ENCODE measurements around the gene CUL3. TPM values are rescaled to one million over a fixed set of nuclear protein-coding genes. Genes with fewer than 3 reads are reported as not detected.

The CUL3 gene
- total and polyA plus RNA-seq, 2 experiments from 2014 or later: 86.0 to 125 TPM

DNA sequence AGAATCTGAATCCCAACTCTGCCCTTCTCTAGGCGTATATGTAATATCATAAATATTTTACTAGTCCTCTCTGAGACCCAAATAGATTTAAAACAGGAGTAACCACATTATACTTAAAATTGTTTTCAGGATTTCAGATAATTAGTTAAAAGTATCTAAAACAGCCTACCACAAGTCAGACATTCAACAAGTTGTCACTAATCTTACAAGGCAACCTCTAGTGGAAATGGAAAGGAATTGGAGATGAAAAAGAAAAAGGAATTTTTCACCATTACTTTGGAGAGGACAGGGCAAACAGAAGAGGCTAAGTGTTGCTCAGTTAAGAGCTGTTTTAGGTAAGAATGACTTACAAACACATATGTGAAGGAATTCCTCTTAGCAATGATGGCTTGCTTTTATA is 11.4 kb downstream of the CUL3 start:
- H3K36me3 ChIP-seq (ENCODE audit: insufficient read depth): no peaks in the 10 kb centered on the region
- ATAC-seq: no peak
- Mint-ChIP-seq H3K9me3 (no peaks in the 10 kb centered on the region), H3K4me3 (no peak overlapping the region), H3K4me1 (peaks cover 73% of the 10 kb centered on the region), H3K27ac (no peak overlapping the region), H3K36me3 (ENCODE audit: low read depth) (no peaks in the 10 kb centered on the region), H3K27me3 (ENCODE audit: insufficient read depth, low read depth, poor library complexity) (no peaks in the 10 kb centered on the region)
- no peak overlapping the region for H3K4me2 ChIP-seq
- peaks cover 100% of the 10 kb centered on the region for H3K79me2 ChIP-seq (replicated peaks; ENCODE audit: insufficient read depth)
- no peaks in the 10 kb centered on the region for H3F3A ChIP-seq (replicated peaks; ENCODE audit: low read depth)
- H3K4me3 ChIP-seq: no peak overlapping the region
- H3K4me1 ChIP-seq (ENCODE audit: insufficient read depth): peaks cover 78% of the 10 kb centered on the region
- H3K27me3 ChIP-seq (ENCODE audit: insufficient read depth): no peaks in the 10 kb centered on the region
- DNase-seq (ENCODE audit: low spot score): no peak
- no peaks in the 10 kb centered on the region for H3K9me2 ChIP-seq (ENCODE audit: insufficient read depth)
- TF ChIP-seq, protein P1, sequence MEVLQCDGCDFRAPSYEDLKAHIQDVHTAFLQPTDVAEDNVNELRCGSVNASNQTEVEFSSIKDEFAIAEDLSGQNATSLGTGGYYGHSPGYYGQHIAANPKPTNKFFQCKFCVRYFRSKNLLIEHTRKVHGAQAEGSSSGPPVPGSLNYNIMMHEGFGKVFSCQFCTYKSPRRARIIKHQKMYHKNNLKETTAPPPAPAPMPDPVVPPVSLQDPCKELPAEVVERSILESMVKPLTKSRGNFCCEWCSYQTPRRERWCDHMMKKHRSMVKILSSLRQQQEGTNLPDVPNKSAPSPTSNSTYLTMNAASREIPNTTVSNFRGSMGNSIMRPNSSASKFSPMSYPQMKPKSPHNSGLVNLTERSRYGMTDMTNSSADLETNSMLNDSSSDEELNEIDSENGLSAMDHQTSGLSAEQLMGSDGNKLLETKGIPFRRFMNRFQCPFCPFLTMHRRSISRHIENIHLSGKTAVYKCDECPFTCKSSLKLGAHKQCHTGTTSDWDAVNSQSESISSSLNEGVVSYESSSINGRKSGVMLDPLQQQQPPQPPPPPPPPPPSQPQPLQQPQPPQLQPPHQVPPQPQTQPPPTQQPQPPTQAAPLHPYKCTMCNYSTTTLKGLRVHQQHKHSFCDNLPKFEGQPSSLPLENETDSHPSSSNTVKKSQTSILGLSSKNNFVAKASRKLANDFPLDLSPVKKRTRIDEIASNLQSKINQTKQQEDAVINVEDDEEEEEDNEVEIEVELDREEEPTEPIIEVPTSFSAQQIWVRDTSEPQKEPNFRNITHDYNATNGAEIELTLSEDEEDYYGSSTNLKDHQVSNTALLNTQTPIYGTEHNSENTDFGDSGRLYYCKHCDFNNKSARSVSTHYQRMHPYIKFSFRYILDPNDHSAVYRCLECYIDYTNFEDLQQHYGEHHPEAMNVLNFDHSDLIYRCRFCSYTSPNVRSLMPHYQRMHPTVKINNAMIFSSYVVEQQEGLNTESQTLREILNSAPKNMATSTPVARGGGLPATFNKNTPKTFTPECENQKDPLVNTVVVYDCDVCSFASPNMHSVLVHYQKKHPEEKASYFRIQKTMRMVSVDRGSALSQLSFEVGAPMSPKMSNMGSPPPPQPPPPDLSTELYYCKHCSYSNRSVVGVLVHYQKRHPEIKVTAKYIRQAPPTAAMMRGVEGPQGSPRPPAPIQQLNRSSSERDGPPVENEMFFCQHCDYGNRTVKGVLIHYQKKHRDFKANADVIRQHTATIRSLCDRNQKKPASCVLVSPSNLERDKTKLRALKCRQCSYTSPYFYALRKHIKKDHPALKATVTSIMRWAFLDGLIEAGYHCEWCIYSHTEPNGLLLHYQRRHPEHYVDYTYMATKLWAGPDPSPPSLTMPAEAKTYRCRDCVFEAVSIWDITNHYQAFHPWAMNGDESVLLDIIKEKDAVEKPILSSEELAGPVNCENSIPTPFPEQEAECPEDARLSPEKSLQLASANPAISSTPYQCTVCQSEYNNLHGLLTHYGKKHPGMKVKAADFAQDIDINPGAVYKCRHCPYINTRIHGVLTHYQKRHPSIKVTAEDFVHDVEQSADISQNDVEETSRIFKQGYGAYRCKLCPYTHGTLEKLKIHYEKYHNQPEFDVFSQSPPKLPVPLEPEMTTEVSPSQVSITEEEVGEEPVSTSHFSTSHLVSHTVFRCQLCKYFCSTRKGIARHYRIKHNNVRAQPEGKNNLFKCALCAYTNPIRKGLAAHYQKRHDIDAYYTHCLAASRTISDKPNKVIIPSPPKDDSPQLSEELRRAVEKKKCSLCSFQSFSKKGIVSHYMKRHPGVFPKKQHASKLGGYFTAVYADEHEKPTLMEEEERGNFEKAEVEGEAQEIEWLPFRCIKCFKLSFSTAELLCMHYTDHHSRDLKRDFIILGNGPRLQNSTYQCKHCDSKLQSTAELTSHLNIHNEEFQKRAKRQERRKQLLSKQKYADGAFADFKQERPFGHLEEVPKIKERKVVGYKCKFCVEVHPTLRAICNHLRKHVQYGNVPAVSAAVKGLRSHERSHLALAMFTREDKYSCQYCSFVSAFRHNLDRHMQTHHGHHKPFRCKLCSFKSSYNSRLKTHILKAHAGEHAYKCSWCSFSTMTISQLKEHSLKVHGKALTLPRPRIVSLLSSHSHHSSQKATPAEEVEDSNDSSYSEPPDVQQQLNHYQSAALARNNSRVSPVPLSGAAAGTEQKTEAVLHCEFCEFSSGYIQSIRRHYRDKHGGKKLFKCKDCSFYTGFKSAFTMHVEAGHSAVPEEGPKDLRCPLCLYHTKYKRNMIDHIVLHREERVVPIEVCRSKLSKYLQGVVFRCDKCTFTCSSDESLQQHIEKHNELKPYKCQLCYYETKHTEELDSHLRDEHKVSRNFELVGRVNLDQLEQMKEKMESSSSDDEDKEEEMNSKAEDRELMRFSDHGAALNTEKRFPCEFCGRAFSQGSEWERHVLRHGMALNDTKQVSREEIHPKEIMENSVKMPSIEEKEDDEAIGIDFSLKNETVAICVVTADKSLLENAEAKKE (CRISPR knock-in tag; IDR thresholded peaks at IDR 0.05): no peak
- TF ChIP-seq, protein P2, sequence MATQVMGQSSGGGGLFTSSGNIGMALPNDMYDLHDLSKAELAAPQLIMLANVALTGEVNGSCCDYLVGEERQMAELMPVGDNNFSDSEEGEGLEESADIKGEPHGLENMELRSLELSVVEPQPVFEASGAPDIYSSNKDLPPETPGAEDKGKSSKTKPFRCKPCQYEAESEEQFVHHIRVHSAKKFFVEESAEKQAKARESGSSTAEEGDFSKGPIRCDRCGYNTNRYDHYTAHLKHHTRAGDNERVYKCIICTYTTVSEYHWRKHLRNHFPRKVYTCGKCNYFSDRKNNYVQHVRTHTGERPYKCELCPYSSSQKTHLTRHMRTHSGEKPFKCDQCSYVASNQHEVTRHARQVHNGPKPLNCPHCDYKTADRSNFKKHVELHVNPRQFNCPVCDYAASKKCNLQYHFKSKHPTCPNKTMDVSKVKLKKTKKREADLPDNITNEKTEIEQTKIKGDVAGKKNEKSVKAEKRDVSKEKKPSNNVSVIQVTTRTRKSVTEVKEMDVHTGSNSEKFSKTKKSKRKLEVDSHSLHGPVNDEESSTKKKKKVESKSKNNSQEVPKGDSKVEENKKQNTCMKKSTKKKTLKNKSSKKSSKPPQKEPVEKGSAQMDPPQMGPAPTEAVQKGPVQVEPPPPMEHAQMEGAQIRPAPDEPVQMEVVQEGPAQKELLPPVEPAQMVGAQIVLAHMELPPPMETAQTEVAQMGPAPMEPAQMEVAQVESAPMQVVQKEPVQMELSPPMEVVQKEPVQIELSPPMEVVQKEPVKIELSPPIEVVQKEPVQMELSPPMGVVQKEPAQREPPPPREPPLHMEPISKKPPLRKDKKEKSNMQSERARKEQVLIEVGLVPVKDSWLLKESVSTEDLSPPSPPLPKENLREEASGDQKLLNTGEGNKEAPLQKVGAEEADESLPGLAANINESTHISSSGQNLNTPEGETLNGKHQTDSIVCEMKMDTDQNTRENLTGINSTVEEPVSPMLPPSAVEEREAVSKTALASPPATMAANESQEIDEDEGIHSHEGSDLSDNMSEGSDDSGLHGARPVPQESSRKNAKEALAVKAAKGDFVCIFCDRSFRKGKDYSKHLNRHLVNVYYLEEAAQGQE (IDR thresholded peaks at IDR 0.05; ENCODE audit: unreplicated experiment): no peak
- TF ChIP-seq, protein P3, sequence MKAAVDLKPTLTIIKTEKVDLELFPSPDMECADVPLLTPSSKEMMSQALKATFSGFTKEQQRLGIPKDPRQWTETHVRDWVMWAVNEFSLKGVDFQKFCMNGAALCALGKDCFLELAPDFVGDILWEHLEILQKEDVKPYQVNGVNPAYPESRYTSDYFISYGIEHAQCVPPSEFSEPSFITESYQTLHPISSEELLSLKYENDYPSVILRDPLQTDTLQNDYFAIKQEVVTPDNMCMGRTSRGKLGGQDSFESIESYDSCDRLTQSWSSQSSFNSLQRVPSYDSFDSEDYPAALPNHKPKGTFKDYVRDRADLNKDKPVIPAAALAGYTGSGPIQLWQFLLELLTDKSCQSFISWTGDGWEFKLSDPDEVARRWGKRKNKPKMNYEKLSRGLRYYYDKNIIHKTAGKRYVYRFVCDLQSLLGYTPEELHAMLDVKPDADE (IDR thresholded peaks at IDR 0.05): no peak
- TF ChIP-seq STAT1 (IDR thresholded peaks at IDR 0.05; ENCODE audit: unreplicated experiment): no peak
- TF ChIP-seq, protein P4, sequence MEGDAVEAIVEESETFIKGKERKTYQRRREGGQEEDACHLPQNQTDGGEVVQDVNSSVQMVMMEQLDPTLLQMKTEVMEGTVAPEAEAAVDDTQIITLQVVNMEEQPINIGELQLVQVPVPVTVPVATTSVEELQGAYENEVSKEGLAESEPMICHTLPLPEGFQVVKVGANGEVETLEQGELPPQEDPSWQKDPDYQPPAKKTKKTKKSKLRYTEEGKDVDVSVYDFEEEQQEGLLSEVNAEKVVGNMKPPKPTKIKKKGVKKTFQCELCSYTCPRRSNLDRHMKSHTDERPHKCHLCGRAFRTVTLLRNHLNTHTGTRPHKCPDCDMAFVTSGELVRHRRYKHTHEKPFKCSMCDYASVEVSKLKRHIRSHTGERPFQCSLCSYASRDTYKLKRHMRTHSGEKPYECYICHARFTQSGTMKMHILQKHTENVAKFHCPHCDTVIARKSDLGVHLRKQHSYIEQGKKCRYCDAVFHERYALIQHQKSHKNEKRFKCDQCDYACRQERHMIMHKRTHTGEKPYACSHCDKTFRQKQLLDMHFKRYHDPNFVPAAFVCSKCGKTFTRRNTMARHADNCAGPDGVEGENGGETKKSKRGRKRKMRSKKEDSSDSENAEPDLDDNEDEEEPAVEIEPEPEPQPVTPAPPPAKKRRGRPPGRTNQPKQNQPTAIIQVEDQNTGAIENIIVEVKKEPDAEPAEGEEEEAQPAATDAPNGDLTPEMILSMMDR (conservative IDR thresholded peaks at IDR 0.05; ENCODE audit: low read depth in 2 of 2): no peak
- no peak for TF ChIP-seq ZNF114 (CRISPR knock-in tag; IDR thresholded peaks at IDR 0.05)
- TF ChIP-seq EZH2 (IDR thresholded peaks at IDR 0.05; ENCODE audit: low read depth, unreplicated experiment): no peak
- no peak for TF ChIP-seq NANOG (IDR thresholded peaks at IDR 0.05; ENCODE audit: borderline replicate concordance)
- no peak for TF ChIP-seq CREB1 (CRISPR knock-in tag; IDR thresholded peaks at IDR 0.05; ENCODE audit: low read depth)
- TF ChIP-seq EZH2phosphoT487 (IDR thresholded peaks at IDR 0.05; ENCODE audit: unreplicated experiment): no peak
- no peak for TF ChIP-seq ZNF331 (CRISPR knock-in tag; IDR thresholded peaks at IDR 0.05; ENCODE audit: low read depth)
- peaks cover 65% of the 10 kb centered on the region for H4K20me1 ChIP-seq (replicated peaks; ENCODE audit: insufficient read depth)
- H3K27ac ChIP-seq (ENCODE audit: low read depth): no peak overlapping the region
- H2AFZ ChIP-seq: no peak overlapping the region

Measured in GM23338 (cell line).